GM19438 (cell line): ENCODE results near the gene STYXL2.

Experiments
- ATAC-seq: cut with Tn5 transposase; IDR thresholded peaks from one replicate; pipeline ENCODE4 v1.9.1; 2021; ENCODE audit warnings: low read depth; ENCODE audit not compliant: unreplicated experiment

The STYXL2 gene

GRCh38 chr1:167105271-167106118 lies 11.6 kb downstream of the STYXL2 start:
- ATAC-seq = no peak

GRCh38 chr1:167106119-167106461 lies 12.2 kb downstream of the STYXL2 start:
- no peak for ATAC-seq

GRCh38 chr1:167107456-167107855 lies 13.6 kb downstream of the STYXL2 start:
- ATAC-seq = no peak

GRCh38 chr1:167109125-167109524 lies 15.2 kb downstream of the STYXL2 start:
- no peak for ATAC-seq

GRCh38 chr1:167110586-167110985 lies 16.7 kb downstream of the STYXL2 start:
- no peak for ATAC-seq

DNA sequence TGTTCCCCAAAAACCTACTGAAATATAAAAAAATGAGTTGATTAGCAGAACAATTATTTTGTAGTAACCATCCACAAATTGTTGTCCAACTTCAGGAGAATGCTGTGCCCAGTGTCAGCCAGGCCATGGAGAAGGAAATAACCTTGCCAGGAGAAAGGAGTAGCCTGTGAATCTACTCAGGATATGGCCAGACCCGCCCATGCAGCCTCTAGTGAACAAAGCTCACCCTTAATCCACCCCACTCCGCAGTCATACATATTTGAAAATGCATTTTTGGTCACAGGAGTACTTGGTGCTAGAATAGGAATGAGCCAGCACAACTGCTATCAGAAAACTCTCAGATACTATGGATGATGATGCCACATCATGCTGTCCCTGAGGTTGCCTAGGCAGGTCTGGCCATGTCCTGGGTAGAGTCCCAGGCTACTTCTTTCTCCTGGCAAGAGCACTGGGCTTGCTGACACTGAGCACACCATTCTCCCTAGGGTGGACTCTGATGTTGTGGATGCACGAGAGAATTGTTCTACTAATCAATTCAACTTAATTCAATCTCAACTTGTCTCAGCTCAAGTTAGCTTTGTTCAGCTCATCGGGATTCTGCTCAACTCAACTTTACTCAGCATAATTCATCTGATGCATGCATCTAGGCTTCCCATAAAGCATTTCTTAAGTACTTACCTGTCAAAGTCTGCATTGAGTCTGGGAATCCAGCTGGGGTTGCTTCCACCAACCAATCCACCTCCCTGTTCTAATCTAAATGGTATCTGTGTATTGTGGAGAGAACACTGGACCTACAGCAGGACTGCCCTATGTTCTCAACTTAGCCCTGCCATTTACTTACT lies 18.2 kb downstream of the STYXL2 start:
- ATAC-seq = no peak

DNA sequence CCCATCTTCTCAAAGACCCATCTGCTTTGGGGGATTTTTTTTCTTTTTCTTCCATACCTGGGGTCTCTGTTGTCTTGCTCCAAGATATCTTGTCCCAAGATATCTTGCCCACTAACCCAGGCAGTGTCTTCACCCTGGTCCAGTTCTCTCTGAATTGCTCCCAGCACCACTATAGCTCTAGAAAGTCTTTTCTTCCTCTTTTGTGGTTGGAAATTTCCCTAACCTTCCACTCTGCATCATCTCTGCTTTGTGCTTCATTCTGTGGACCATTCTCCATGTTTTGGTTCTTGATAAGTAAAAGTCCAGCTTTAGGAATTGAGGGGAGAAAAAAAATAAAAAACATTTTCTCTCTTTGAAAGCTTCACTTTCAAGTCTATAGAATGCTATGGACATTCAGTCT lies 20.9 kb downstream of the STYXL2 start:
- no peak for ATAC-seq

DNA sequence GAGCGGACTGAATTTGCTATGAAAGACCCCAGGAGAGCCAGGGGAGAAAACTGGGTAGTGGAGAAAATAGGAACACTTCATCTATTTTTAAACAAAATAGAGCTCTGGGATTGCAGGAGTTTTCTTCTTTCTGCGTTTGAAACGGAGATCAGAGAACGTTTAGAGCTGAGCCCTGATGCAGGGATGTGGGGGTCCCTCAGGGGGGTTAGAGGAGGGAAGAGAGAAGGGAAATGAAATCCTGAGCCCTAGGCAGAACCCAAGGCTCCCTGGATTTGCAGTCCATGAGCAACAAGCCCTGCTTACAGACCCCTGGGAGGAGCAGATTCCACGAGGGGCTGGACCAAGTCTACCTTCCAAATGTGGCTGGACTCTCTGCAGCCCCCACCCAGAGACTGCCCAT lies 21.8 kb downstream of the STYXL2 start:
- no peak for ATAC-seq

- no peak for ATAC-seq
Observed at GRCh38 chr1:167116174-167116573, 22.3 kb downstream of the STYXL2 start.

GRCh38 chr1:167117225-167117624 lies 23.4 kb downstream of the STYXL2 start:
- ATAC-seq = no peak

DNA sequence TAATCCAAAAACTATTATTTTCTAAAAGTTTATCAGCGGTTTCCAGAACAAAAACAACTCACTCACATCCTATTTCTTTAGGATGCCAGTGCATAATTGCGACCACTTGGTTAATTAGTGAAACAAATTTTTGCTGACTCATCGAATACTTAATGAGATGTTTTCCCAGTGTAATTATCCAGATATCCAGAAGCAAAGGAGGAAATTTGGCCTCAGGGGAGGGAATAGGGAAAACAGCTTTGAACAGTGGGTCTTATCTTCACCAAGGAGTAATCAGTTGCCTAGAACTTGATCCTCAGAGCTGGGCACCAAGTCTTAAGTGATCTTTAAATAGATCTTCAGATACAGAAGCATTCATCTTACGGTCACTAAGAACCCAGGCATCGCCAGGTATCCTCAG lies 24.3 kb downstream of the STYXL2 start:
- ATAC-seq = no peak

DNA sequence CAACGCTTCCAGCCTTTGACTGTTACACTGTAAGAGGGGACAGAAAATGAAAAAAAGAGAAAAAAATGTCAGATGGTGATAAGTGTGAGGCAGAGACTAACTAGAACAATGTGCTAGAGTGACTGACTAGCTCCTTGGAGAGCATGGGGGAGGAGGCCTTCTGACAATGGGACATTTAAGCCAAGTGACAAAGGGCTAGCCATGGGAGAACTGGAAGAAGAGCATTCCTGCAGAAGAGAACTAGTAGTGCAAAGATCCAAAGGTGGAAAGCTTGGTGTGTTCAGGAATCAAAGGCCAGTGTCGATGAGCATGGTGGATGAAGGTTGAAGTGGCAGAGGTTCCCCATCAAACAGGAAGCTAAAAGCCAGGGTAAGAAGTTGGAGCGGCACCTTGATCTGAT lies 25.8 kb downstream of the STYXL2 start:
- ATAC-seq = no peak

GRCh38 chr1:167120899-167121298 lies 27.0 kb downstream of the STYXL2 start:
- ATAC-seq = no peak

GRCh38 chr1:167121375-167122120 lies 27.7 kb downstream of the STYXL2 start:
- no peak for ATAC-seq

DNA sequence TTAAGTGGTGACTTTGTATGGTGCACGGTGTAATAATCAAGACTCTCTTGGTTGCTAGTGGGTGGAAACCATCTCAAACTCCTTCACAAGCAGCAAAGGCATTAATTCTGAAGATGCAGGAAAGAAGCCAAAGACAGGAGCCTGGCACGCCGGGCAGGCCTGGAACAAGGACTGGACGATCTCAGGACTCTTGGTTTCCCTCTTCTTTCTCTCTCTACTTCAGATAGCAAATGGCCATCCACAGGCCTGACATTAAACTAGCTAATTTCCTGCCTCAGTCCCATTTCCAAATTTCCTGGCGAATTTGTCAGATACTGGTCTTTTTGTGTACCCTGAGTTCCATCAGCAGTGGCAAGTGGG lies 28.2 kb downstream of the STYXL2 start:
- no peak for ATAC-seq

DNA sequence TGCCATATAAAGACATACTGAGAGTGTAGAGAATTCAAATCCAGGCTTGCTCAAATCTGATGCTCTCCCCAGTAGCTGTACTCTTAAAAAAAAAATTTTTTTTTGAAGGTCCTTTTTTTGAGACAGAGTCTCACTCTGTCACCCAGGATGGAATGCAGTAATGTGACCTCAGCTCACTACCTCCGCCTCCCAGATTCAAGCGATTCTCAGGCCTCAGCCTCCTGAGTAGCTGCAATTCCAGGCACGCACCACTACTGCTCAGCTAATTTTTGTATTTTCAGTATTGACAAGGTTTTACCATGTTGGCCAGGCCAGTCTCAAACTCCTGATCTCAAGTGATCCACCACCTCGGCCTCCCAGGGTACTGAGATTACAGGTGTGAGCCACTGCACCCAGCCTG lies 28.7 kb downstream of the STYXL2 start:
- ATAC-seq = no peak

- ATAC-seq = no peak
Observed at GRCh38 chr1:167126317-167126716, 32.4 kb downstream of the STYXL2 start.

DNA sequence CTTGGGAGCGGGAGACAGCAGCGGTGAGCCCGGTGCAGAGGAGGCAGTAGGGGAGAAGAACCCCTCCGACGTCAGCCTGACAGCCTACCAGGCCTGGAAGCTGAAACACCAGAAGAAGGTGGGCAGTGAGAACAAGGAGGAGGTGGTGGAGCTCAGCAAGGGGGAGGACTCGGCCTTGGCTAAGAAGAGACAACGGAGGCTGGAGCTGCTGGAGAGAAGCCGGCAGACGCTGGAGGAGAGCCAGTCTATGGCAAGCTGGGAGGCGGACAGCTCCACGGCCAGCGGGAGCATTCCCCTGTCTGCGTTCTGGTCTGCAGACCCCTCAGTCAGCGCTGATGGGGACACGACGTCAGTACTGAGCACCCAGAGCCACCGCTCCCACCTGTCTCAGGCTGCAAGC lies 32.9 kb downstream of the STYXL2 start:
- no peak for ATAC-seq

DNA sequence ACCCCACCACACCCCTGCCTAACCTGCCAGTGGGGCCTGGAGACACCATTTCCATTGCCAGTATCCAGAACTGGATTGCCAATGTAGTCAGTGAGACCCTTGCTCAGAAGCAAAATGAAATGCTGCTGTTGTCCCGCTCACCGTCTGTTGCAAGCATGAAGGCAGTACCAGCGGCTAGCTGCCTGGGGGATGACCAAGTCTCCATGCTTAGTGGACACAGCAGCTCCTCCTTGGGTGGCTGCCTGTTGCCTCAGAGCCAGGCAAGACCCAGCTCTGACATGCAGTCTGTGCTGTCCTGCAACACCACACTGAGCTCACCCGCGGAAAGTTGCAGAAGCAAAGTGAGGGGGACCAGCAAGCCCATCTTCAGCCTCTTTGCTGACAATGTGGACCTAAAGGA lies 33.4 kb downstream of the STYXL2 start:
- ATAC-seq = no peak

DNA sequence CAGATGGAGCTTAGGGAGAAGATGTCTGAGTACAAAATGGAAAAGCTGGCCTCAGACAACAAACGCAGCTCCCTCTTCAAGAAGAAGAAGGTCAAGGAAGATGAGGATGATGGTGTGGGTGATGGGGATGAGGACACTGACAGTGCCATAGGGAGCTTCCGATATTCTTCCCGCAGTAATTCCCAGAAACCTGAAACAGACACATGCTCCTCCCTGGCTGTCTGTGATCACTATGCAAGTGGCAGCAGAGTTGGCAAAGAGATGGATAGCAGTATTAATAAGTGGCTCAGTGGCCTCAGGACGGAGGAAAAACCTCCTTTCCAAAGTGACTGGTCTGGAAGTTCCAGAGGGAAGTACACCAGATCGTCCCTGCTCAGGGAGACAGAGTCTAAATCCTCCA lies 33.8 kb downstream of the STYXL2 start:
- ATAC-seq = no peak
